CD4-positive, alpha-beta T cell (primary cell): ENCODE results near the gene STRBP. TPM values are rescaled to one million over a fixed set of nuclear protein-coding genes. Genes with fewer than 3 reads are reported as not detected.
"Not testable (repeated sequence)": the region's sequence is repeated elsewhere in the genome, so short reads cannot be mapped to it uniquely, and the experiment has no call there.

Source experiments
- ATAC-seq: fragments of 200-7000 bp; cut with Tn5 transposase; one replicate; pipeline ENCODE4 v1.10.0; 2022; ENCODE audit warnings: mild to moderate bottlenecking; ENCODE audit not compliant: poor library complexity
- CTCF ChIA-PET: fragments of 350-600 bp; sonication (Branson Sonifier 250); formaldehyde crosslinking; loops from one replicate; lab custom pipeline; 2021; ENCODE audit warnings: antibody characterized with exemption, inconsistent platforms; lab: Charles Lee
- POLR2A ChIA-PET: fragments of 350-600 bp; sonication (Branson Sonifier 250); formaldehyde crosslinking; loops from one replicate; lab custom pipeline; 2021; ENCODE audit warnings: antibody characterized with exemption, inconsistent platforms; lab: Charles Lee
- DNase-seq, 14 experiments: peaks; one replicate each; pipeline ENCODE4 v3.0.0-alpha.2; 2013 to 2020; ENCODE audit warnings: mixed read lengths in 2 of 14
- H3K27ac ChIP-seq, 2 donors: one replicate each; pipeline versions ENCODE4 v1.5.1 to v1.7.0; 2013; ENCODE audit warnings: low read length in 2 of 2, low read depth in 1 of 2, mild to moderate bottlenecking in 1 of 2
- H3K27me3 ChIP-seq, 2 experiments: 1 replicate in 1 of 2; 2 replicates in 1 of 2; pipeline versions ENCODE4 v1.6.1 to v1.7.0; 2013; ENCODE audit warnings: low read length in 2 of 2, control low read depth in 1 of 2, mild to moderate bottlenecking in 1 of 2, moderate library complexity in 1 of 2; ENCODE audit not compliant: insufficient read depth in 2 of 2, control insufficient read depth in 1 of 2
- H3K36me3 ChIP-seq: one replicate; pipeline ENCODE4 v1.6.1; 2013; ENCODE audit warnings: low read length, control low read depth; ENCODE audit not compliant: insufficient read depth
- H3K4me1 ChIP-seq: one replicate; pipeline ENCODE4 v1.6.1; 2013; ENCODE audit warnings: low read length, control low read depth; ENCODE audit not compliant: insufficient read depth
- H3K4me3 ChIP-seq: one replicate; pipeline ENCODE4 v1.5.1; 2013; ENCODE audit warnings: mild to moderate bottlenecking, low read length, moderate library complexity
- H3K9me3 ChIP-seq, 2 experiments: 1 replicate in 1 of 2; 2 replicates in 1 of 2; pipeline versions ENCODE4 v1.6.1 to v1.7.0; 2013; ENCODE audit warnings: low read length in 2 of 2, mild to moderate bottlenecking in 2 of 2, control low read depth in 1 of 2, moderate library complexity in 1 of 2; ENCODE audit not compliant: control insufficient read depth in 1 of 2, insufficient read depth in 1 of 2
- H3K27ac Mint-ChIP-seq: one replicate; pipeline ENCODE4 v1.8.0; 2020; ENCODE audit warnings: mixed read lengths
- H3K27me3 Mint-ChIP-seq: one replicate; pipeline ENCODE4 v1.8.0; 2021; ENCODE audit warnings: mixed read lengths
- H3K36me3 Mint-ChIP-seq: one replicate; pipeline ENCODE4 v1.8.0; 2021; ENCODE audit warnings: low read depth, mixed read lengths
- H3K4me1 Mint-ChIP-seq: one replicate; pipeline ENCODE4 v1.8.0; 2021; ENCODE audit warnings: low read depth, mixed read lengths
- H3K4me3 Mint-ChIP-seq: one replicate; pipeline ENCODE4 v1.8.0; 2020; ENCODE audit warnings: mild to moderate bottlenecking, mixed read lengths
- H3K9me3 Mint-ChIP-seq: one replicate; pipeline ENCODE4 v1.8.0; 2020; ENCODE audit warnings: mixed read lengths
- intact Hi-C, 2 experiments: fragments of 100-400 bp; cut with DNase I in 1 of 2; cut with micrococcal nuclease in 1 of 2; formaldehyde crosslinking; loops; one replicate each; pipeline versions ENCODE4 v1.15.1 to v1.9.0; 2023 to 2025; cut with DNase I, micrococcal nuclease
- total RNA-seq, 174 experiments: library from RNA in 2 of 174; stranded (reverse) in 2 of 174; gene quantifications; one replicate each; pipeline ENCODE4 v1.2.3 and lab custom pipeline; 2021 to 2026
- TF ChIP-seq, protein P1 (sequence below): fragments of 200-600 bp; IDR thresholded peaks from one replicate; pipeline ENCODE4 v1.8.0; 2022; ENCODE audit warnings: antibody characterized with exemption, mild to moderate bottlenecking

The STRBP gene
- total RNA-seq, 2 experiments from 2014 or later, result 10.9 to 12.0 TPM

DNA sequence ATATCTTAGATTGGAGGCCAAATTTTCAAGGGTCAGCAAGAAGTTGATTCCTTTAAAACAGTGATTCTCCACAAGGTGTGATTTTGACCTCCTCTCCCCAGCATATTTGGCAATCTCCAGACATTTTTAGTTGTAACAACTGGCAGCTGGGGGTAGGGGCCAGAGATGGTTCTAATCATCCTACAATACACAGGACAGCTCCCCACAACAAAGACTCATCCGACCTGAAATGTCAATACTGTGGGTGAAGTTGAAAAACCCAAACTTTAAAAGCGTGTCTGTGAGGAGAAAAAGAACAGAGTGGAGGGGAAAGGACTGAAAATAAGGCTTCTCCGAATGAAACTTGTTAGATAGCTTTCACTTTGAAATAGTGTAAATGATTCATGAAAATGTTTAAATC lies 10.0 kb upstream of the STRBP start:
- no peaks in the 10 kb centered on the region for H3K4me1 ChIP-seq
- ATAC-seq (no peak), DNase-seq (no peak)
- TF ChIP-seq, protein P1, sequence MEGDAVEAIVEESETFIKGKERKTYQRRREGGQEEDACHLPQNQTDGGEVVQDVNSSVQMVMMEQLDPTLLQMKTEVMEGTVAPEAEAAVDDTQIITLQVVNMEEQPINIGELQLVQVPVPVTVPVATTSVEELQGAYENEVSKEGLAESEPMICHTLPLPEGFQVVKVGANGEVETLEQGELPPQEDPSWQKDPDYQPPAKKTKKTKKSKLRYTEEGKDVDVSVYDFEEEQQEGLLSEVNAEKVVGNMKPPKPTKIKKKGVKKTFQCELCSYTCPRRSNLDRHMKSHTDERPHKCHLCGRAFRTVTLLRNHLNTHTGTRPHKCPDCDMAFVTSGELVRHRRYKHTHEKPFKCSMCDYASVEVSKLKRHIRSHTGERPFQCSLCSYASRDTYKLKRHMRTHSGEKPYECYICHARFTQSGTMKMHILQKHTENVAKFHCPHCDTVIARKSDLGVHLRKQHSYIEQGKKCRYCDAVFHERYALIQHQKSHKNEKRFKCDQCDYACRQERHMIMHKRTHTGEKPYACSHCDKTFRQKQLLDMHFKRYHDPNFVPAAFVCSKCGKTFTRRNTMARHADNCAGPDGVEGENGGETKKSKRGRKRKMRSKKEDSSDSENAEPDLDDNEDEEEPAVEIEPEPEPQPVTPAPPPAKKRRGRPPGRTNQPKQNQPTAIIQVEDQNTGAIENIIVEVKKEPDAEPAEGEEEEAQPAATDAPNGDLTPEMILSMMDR, result no peak
- no peaks in the 10 kb centered on the region for H3K36me3 ChIP-seq
- no peaks in the 10 kb centered on the region for H3K9me3 Mint-ChIP-seq
- no peaks in the 10 kb centered on the region for H3K36me3 Mint-ChIP-seq
- no peak overlapping the region for H3K4me3 ChIP-seq
- H3K27me3 Mint-ChIP-seq, result no peaks in the 10 kb centered on the region
- no peaks in the 10 kb centered on the region for H3K9me3 ChIP-seq
- H3K4me1 Mint-ChIP-seq, result peaks cover 5% of the 10 kb centered on the region
- H3K27me3 ChIP-seq, result no peaks in the 10 kb centered on the region
- CTCF ChIA-PET, result no interaction called here
- no peak overlapping the region for H3K4me3 Mint-ChIP-seq
- intact Hi-C loops, result no loop called here
- no peak overlapping the region for H3K27ac Mint-ChIP-seq
- no peak overlapping the region for H3K27ac ChIP-seq
- POLR2A ChIA-PET, result no interaction called here

DNA sequence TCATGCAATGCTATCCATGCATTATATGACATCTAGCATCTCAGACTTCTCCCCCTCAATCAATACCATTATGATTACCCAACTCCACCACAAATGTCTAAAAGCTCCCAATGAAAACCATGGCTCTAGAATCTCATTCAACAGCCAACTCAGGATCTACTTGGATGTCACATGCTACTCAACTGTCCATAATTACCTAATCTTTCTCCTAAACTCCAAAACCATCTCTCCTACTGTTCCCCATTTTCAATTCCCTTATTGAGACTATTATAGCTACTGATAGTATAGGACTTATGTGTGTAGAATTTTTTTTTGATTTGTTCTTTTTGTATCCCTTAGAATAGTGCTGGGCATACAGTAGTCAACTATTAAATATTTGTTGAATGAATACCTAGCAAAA lies 8.2 kb upstream of the STRBP start:
- TF ChIP-seq, protein P1, result no peak
- Mint-ChIP-seq H3K9me3 (no peaks in the 10 kb centered on the region), H3K27me3 (no peaks in the 10 kb centered on the region), H3K4me3 (no peak overlapping the region), H3K27ac (no peak overlapping the region), H3K4me1 (peaks cover 5% of the 10 kb centered on the region), H3K36me3 (no peaks in the 10 kb centered on the region)
- intact Hi-C loops, result no loop called here
- no peak overlapping the region for H3K4me3 ChIP-seq
- CTCF ChIA-PET, result no interaction called here
- H3K27me3 ChIP-seq, result no peaks in the 10 kb centered on the region
- H3K27ac ChIP-seq, result no peak overlapping the region
- no peaks in the 10 kb centered on the region for H3K4me1 ChIP-seq
- DNase-seq (no peak), ATAC-seq (no peak)
- H3K36me3 ChIP-seq, result no peaks in the 10 kb centered on the region
- POLR2A ChIA-PET, result no interaction called here
- no peaks in the 10 kb centered on the region for H3K9me3 ChIP-seq

DNA sequence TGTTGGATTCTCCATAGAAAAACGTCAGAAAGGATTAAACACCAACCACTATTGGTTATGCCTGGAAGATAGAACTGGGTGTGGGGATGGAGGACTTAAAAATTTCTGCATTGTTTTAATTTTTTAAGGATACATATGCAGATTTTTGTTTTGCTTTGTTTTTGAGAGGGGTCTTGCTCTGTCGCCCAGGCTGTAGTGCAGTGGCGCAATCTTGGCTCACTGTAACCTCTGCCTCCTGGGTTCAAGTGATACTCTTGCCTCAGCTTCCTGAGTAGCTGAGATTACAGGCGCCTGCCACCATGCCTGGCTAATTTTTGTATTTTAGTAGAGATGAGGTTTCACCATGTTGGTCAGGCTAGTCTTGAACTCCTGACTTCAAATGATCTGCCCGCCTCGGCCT lies 2.7 kb upstream of the STRBP start:
- H3K9me3 Mint-ChIP-seq, H3K27me3 Mint-ChIP-seq, H3K4me3 ChIP-seq, H3K36me3 ChIP-seq, H3K36me3 Mint-ChIP-seq, H3K27me3 ChIP-seq, H3K9me3 ChIP-seq, DNase-seq, CTCF ChIA-PET, intact Hi-C loops, ATAC-seq, POLR2A ChIA-PET, H3K27ac Mint-ChIP-seq, H3K27ac ChIP-seq: not testable (repeated sequence)
- Mint-ChIP-seq H3K4me3 (peak overlapping the region; percentile 35), H3K4me1 (peaks cover 23% of the 10 kb centered on the region)
- peaks cover 27% of the 10 kb centered on the region for H3K4me1 ChIP-seq

- H3K4me1 Mint-ChIP-seq, result peaks cover 33% of the 10 kb centered on the region
- DNase-seq (peak in 2 of 14 experiments; percentile 9 to 38), ATAC-seq (no peak)
- Histone ChIP-seq H3K4me3 (peak overlapping the region; percentile 76), H3K27ac (peak overlapping the region; percentile 62 to 84), H3K4me1 (peaks cover 30% of the 10 kb centered on the region), H3K9me3 (no peaks in the 10 kb centered on the region), H3K36me3 (no peaks in the 10 kb centered on the region), H3K27me3 (no peaks in the 10 kb centered on the region)
- no peaks in the 10 kb centered on the region for H3K9me3 Mint-ChIP-seq
- TF ChIP-seq, protein P1, result no peak
- CTCF ChIA-PET, result interaction anchor here (0.9 to 1.4 kb wide), 3 partner anchors 16 to 80 kb away, joined by 3 to 5 read pairs (median 3); no protein-coding TSS in a partner anchor
- no peaks in the 10 kb centered on the region for H3K27me3 Mint-ChIP-seq
- peak overlapping the region; percentile 89 for H3K4me3 Mint-ChIP-seq
- intact Hi-C loops, result loop anchor here (5.0 to 10.0 kb wide), 7 partner anchors 53 to 1177 kb away; partner anchors contain the start of genes DENND1A (in 1 of the 2), PDCL (in 1 of the 2), PSMB7 (in 1 of the 2) and TTLL11 (in 1 of the 2)
- peak overlapping the region; percentile 73 for H3K27ac Mint-ChIP-seq
- H3K36me3 Mint-ChIP-seq, result no peaks in the 10 kb centered on the region
- POLR2A ChIA-PET, result interaction anchor here (0.6 to 1.8 kb wide), 7 partner anchors 22 to 80 kb away, joined by 3 to 12 read pairs (median 5); no protein-coding TSS in a partner anchor
Measured at GRCh38 chr9:123269281-123269680, 895 bp upstream of the STRBP start.
